MM.1S (cell line): ENCODE data around the gene MMP7.

Experiments
- CTCF ChIP-seq: fragments of 300-600 bp; sonication (generic); IDR thresholded peaks from 2 replicates; pipeline ENCODE4 v1.5.1; 2016; ENCODE audit warnings: antibody characterized with exemption, low read length, mixed read lengths
- EZH2 ChIP-seq: fragments of 300-600 bp; sonication (generic); optimal IDR thresholded peaks from 2 replicates; pipeline ENCODE3; 2017; ENCODE audit warnings: low read depth, mild to moderate bottlenecking, antibody characterized with exemption, low read length, mixed read lengths
- EZH2phosphoT487 ChIP-seq: fragments of 300-600 bp; sonication (generic); IDR thresholded peaks from 2 replicates; pipeline ENCODE4 v1.6.1; 2018; ENCODE audit warnings: antibody characterized with exemption, low read length

- no peak for TF ChIP-seq EZH2
- no peak for TF ChIP-seq CTCF
- no peak for TF ChIP-seq EZH2phosphoT487
Observed at GRCh38 chr11:102553835-102554282, 23.3 kb upstream of the MMP7 start.
